Measurements from ENCODE around the gene COX18.

DNA sequence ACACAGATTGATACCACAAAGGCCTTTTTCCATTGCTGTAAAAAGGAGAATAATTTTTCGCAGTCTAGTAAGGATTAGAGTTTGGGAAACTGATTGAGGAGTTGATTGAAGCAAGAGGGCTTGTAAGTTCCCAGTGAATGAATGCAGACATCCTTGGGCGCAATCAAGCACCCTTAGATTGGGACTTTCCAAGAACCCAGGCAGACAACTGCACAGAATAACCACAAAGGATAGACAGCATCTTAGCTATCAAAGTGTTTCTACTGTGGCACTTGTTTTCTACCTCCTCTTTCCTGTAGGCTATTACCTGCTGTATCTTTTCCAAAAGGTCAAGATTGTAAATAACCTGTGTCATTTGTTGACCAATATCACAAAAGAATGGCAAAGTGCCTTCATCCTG lies 2.6 kb downstream of the COX18 start:
- TF ChIP-seq EP300 (conservative IDR thresholded peaks at IDR 0.05; ENCODE audit: poor library complexity, severe bottlenecking), result no peak
- TF ChIP-seq MXI1 (conservative IDR thresholded peaks at IDR 0.05; ENCODE audit: poor library complexity, severe bottlenecking), result no peak
- TF ChIP-seq, protein P1, sequence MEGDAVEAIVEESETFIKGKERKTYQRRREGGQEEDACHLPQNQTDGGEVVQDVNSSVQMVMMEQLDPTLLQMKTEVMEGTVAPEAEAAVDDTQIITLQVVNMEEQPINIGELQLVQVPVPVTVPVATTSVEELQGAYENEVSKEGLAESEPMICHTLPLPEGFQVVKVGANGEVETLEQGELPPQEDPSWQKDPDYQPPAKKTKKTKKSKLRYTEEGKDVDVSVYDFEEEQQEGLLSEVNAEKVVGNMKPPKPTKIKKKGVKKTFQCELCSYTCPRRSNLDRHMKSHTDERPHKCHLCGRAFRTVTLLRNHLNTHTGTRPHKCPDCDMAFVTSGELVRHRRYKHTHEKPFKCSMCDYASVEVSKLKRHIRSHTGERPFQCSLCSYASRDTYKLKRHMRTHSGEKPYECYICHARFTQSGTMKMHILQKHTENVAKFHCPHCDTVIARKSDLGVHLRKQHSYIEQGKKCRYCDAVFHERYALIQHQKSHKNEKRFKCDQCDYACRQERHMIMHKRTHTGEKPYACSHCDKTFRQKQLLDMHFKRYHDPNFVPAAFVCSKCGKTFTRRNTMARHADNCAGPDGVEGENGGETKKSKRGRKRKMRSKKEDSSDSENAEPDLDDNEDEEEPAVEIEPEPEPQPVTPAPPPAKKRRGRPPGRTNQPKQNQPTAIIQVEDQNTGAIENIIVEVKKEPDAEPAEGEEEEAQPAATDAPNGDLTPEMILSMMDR (IDR thresholded peaks at IDR 0.05; ENCODE audit: poor library complexity, severe bottlenecking), result no peak
- TF ChIP-seq EZH2 (IDR thresholded peaks at IDR 0.05; ENCODE audit: borderline replicate concordance, insufficient read depth, low read length, poor library complexity, severe bottlenecking), result no peak
- TF ChIP-seq TAF1 (IDR thresholded peaks at IDR 0.05; ENCODE audit: low read depth), result no peak
- TF ChIP-seq, protein P2, sequence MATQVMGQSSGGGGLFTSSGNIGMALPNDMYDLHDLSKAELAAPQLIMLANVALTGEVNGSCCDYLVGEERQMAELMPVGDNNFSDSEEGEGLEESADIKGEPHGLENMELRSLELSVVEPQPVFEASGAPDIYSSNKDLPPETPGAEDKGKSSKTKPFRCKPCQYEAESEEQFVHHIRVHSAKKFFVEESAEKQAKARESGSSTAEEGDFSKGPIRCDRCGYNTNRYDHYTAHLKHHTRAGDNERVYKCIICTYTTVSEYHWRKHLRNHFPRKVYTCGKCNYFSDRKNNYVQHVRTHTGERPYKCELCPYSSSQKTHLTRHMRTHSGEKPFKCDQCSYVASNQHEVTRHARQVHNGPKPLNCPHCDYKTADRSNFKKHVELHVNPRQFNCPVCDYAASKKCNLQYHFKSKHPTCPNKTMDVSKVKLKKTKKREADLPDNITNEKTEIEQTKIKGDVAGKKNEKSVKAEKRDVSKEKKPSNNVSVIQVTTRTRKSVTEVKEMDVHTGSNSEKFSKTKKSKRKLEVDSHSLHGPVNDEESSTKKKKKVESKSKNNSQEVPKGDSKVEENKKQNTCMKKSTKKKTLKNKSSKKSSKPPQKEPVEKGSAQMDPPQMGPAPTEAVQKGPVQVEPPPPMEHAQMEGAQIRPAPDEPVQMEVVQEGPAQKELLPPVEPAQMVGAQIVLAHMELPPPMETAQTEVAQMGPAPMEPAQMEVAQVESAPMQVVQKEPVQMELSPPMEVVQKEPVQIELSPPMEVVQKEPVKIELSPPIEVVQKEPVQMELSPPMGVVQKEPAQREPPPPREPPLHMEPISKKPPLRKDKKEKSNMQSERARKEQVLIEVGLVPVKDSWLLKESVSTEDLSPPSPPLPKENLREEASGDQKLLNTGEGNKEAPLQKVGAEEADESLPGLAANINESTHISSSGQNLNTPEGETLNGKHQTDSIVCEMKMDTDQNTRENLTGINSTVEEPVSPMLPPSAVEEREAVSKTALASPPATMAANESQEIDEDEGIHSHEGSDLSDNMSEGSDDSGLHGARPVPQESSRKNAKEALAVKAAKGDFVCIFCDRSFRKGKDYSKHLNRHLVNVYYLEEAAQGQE (IDR thresholded peaks at IDR 0.05; ENCODE audit: borderline replicate concordance), result no peak
- TF ChIP-seq POLR2AphosphoS5 (IDR thresholded peaks at IDR 0.05), result no peak

Measured in neural cell (in vitro differentiated cells).